PC-9 (cell line): ENCODE results near the gene SLC30A10. TPM values are rescaled to one million over a fixed set of nuclear protein-coding genes. Genes with fewer than 3 reads are reported as not detected.

ENCODE experiments used
- BruUV-seq: library from RNA; stranded (reverse); fragments of 400-500 nt; replicated peaks from 2 replicates; lab custom pipeline; 2021; lab: Mats Ljungman, UMichigan
- CTCF ChIA-PET: fragments of 300-600 bp; sonication (Branson Sonifier 250); formaldehyde crosslinking; loops from one replicate; lab custom pipeline; 2022; ENCODE audit warnings: antibody characterized with exemption; lab: Charles Lee
- POLR2A ChIA-PET: fragments of 300-600 bp; sonication (Branson Sonifier 250); formaldehyde crosslinking; loops from one replicate; lab custom pipeline; 2022; ENCODE audit warnings: antibody characterized with exemption; ENCODE audit not compliant: unreplicated experiment; lab: Charles Lee
- DNase-seq, 2 experiments: peaks; one replicate each; pipeline versions ENCODE4 v3.0.0 to v3.0.0-alpha.2; 2015 to 2022; ENCODE audit warnings: mixed read lengths in 1 of 2
- H2AFZ ChIP-seq: fragments of 200-600 bp; sonication (generic); 2 replicates; pipeline ENCODE4 v1.8.1; 2017; ENCODE audit warnings: antibody characterized with exemption
- H3F3A ChIP-seq: fragments of 200-600 bp; sonication (generic); 2 replicates; pipeline ENCODE4 v1.8.1; 2017; ENCODE audit warnings: antibody characterized with exemption, mild to moderate bottlenecking, low read depth; ENCODE audit not compliant: insufficient read depth
- H3K27ac ChIP-seq: fragments of 200-600 bp; sonication (generic); 2 replicates; pipeline ENCODE4 v1.6.1; 2016; ENCODE audit warnings: mixed run types
- H3K27me3 ChIP-seq: fragments of 200-600 bp; sonication (generic); 2 replicates; pipeline ENCODE4 v1.6.1; 2016; ENCODE audit warnings: low read depth, mixed run types; ENCODE audit not compliant: insufficient read depth
- H3K36me3 ChIP-seq: fragments of 200-600 bp; sonication (generic); 2 replicates; pipeline ENCODE4 v1.6.1; 2016; ENCODE audit warnings: low read depth, mixed run types
- H3K4me1 ChIP-seq: fragments of 200-600 bp; sonication (generic); replicated peaks from 2 replicates; pipeline ENCODE4 v1.6.1; 2016; ENCODE audit warnings: mixed run types; ENCODE audit not compliant: insufficient read depth
- H3K4me2 ChIP-seq: fragments of 200-600 bp; sonication (generic); 2 replicates; pipeline ENCODE4 v1.6.1; 2017; ENCODE audit warnings: mixed run types
- H3K4me3 ChIP-seq: fragments of 200-600 bp; sonication (generic); 2 replicates; pipeline ENCODE4 v1.6.1; 2016; ENCODE audit warnings: mixed run types
- H3K79me2 ChIP-seq: fragments of 200-600 bp; sonication (generic); 2 replicates; pipeline ENCODE4 v1.6.1; 2017; ENCODE audit warnings: low read depth, mixed run types
- H3K9me2 ChIP-seq: fragments of 200-600 bp; sonication (generic); 2 replicates; pipeline ENCODE4 v1.8.1; 2017; ENCODE audit warnings: mild to moderate bottlenecking; ENCODE audit not compliant: insufficient read depth
- H3K9me3 ChIP-seq: fragments of 200-600 bp; sonication (generic); 2 replicates; pipeline ENCODE4 v1.8.1; 2016; ENCODE audit warnings: low read depth; ENCODE audit not compliant: insufficient read depth
- H4K20me1 ChIP-seq: fragments of 200-600 bp; sonication (generic); 2 replicates; pipeline ENCODE4 v1.8.1; 2017; ENCODE audit not compliant: insufficient read depth
- EZH2 ChIP-seq: fragments of 200-600 bp; sonication (generic); IDR thresholded peaks from 2 replicates; pipeline ENCODE4 v1.8.0; 2017; ENCODE audit warnings: antibody characterized with exemption, low read depth
- intact Hi-C: fragments of 100-400 bp; cut with micrococcal nuclease; formaldehyde crosslinking; loops from one replicate; pipeline ENCODE4 v1.10.0; 2022; ENCODE audit not compliant: unreplicated experiment
- total RNA-seq: library from RNA; stranded (reverse); gene quantifications from 2 replicates; pipeline ENCODE4 v1.2.3, GENCODE V29; 2021
- TF ChIP-seq, protein P1 (sequence below): fragments of 200-600 bp; sonication (generic); conservative IDR thresholded peaks from 2 replicates; pipeline ENCODE4 v1.6.1; 2017; ENCODE audit warnings: mixed run types, antibody characterized with exemption, mild to moderate bottlenecking, moderate library complexity

Gene SLC30A10
- total RNA-seq, 1 experiment from 2014 or later: not detected

DNA sequence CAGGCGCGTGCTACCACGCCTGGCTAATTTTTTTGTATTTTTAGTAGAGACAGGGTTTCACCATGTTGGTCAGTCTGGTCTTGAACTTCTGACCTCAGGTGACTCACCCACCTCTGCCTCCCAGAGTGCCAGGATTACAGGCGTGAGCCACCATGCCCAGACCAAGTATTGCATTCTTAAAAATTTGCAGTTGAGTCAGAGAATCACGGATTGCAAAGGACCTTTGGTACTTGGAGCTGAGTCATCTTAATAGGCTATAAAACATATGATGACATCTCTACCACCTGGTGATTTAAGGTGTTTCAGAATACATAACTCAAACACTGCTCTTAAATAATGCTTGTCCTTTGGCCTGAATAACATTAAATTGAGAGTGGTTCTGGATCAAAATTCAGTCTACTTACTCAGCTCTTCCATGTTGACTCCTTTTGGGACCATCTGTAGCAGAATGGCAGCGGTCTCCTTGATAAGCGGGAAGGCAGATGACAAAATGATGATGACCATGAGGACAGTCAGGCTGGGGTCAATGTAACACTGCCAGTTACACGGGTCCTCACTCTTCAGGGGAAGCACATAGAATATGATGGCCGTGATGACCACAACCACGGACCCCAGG, 10.4 kb downstream of the SLC30A10 start:
- ChIA-PET POLR2A (no interaction called here), CTCF (no interaction called here)
- BruUV-seq: no TSS peak
- peak overlapping the region; percentile 2; the same call in 1 of the 2 replicates for H3K27ac ChIP-seq
- H3K4me1 ChIP-seq: 0 out of 2 replicates have a peak, but pooled peaks cover 3% of the 10 kb centered on the region
- no peak for TF ChIP-seq EZH2
- TF ChIP-seq, protein P1, sequence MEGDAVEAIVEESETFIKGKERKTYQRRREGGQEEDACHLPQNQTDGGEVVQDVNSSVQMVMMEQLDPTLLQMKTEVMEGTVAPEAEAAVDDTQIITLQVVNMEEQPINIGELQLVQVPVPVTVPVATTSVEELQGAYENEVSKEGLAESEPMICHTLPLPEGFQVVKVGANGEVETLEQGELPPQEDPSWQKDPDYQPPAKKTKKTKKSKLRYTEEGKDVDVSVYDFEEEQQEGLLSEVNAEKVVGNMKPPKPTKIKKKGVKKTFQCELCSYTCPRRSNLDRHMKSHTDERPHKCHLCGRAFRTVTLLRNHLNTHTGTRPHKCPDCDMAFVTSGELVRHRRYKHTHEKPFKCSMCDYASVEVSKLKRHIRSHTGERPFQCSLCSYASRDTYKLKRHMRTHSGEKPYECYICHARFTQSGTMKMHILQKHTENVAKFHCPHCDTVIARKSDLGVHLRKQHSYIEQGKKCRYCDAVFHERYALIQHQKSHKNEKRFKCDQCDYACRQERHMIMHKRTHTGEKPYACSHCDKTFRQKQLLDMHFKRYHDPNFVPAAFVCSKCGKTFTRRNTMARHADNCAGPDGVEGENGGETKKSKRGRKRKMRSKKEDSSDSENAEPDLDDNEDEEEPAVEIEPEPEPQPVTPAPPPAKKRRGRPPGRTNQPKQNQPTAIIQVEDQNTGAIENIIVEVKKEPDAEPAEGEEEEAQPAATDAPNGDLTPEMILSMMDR: no peak
- peaks cover 3% of the 10 kb centered on the region; the same call in 1 of the 2 replicates for H3K9me3 ChIP-seq
- no peak overlapping the region for H3K4me2 ChIP-seq
- H3K27me3 ChIP-seq: no peaks in the 10 kb centered on the region
- H3K79me2 ChIP-seq: no peaks in the 10 kb centered on the region
- intact Hi-C loops: no loop called here
- no peak overlapping the region for H2AFZ ChIP-seq
- DNase-seq: peak; percentile 9 to 88
- H3K36me3 ChIP-seq: no peaks in the 10 kb centered on the region
- H3K4me3 ChIP-seq: no peak overlapping the region
- no peaks in the 10 kb centered on the region for H3K9me2 ChIP-seq
- peaks cover 16% of the 10 kb centered on the region for H3F3A ChIP-seq
- H4K20me1 ChIP-seq: no peaks in the 10 kb centered on the region

DNA sequence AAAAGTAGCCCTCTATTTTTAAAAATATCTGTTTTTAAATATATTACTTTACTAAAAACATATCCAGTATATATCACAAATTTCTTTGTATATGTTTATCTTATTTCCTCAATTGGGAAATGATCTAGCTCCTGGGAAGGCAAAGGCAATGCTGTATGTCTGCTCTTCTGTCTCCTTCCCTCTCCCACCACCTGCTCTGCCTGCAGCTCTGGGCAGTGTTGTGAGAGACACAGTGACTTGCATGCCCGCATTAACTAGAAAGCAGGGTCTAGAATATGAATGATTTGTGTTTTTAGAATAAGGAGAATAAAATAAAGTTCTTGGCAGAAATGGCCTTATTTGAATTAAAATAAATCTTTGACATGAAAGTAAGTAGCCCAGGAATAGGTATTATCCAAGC, 11.1 kb downstream of the SLC30A10 start:
- Histone ChIP-seq H3K4me2 (no peak overlapping the region), H4K20me1 (no peaks in the 10 kb centered on the region), H3K9me3 (peaks cover 3% of the 10 kb centered on the region; the same call in 1 of the 2 replicates), H3K9me2 (no peaks in the 10 kb centered on the region), H2AFZ (no peak overlapping the region), H3K27ac (peak overlapping the region; percentile 2; the same call in 1 of the 2 replicates), H3K27me3 (no peaks in the 10 kb centered on the region), H3K79me2 (no peaks in the 10 kb centered on the region), H3K36me3 (no peaks in the 10 kb centered on the region), H3K4me3 (no peak overlapping the region), H3F3A (peaks cover 16% of the 10 kb centered on the region), H3K4me1 (0 out of 2 replicates have a peak, but pooled peaks cover 3% of the 10 kb centered on the region)
- intact Hi-C loops: no loop called here
- ChIA-PET CTCF (no interaction called here), POLR2A (no interaction called here)
- TF ChIP-seq, protein P1: no peak
- TF ChIP-seq EZH2: no peak
- BruUV-seq: no TSS peak
- DNase-seq: no peak

DNA sequence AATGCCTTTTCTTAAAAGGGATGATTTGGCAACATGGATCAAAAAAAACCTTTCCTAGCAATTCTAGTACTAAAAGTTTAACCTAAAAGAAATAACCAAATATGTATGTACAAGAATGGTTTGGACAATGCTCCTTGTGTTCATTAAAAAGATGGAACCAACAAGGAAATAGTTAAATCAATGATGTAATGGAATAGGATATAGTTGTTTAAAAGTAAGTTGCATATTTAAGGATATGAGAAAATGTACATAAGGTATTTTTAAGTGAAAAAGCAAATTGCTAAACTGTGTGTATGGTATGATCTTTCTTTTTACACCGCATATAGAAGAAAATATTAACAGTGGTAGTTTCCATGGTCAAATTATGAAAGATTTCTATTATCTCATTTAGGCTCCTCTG, 12.1 kb downstream of the SLC30A10 start:
- H3K27me3 ChIP-seq: no peaks in the 10 kb centered on the region
- CTCF ChIA-PET: no interaction called here
- no peak overlapping the region for H2AFZ ChIP-seq
- DNase-seq: no peak
- H3K4me3 ChIP-seq: no peak overlapping the region
- H3F3A ChIP-seq: peaks cover 16% of the 10 kb centered on the region
- intact Hi-C loops: no loop called here
- TF ChIP-seq, protein P1: no peak
- no peak for TF ChIP-seq EZH2
- no peaks in the 10 kb centered on the region for H3K79me2 ChIP-seq
- no peaks in the 10 kb centered on the region for H3K9me2 ChIP-seq
- H3K36me3 ChIP-seq: no peaks in the 10 kb centered on the region
- H4K20me1 ChIP-seq: no peaks in the 10 kb centered on the region
- no peak overlapping the region for H3K4me2 ChIP-seq
- H3K9me3 ChIP-seq: peaks cover 3% of the 10 kb centered on the region; the same call in 1 of the 2 replicates
- BruUV-seq: no TSS peak
- 0 out of 2 replicates have a peak, but pooled peaks cover 3% of the 10 kb centered on the region for H3K4me1 ChIP-seq
- H3K27ac ChIP-seq: no peak overlapping the region
- POLR2A ChIA-PET: no interaction called here
